ENCODE data around the gene DBH. TPM values are rescaled to one million over a fixed set of nuclear protein-coding genes. Genes with fewer than 3 reads are reported as not detected.
"Not testable (repeated sequence)": the region's sequence is repeated elsewhere in the genome, so short reads cannot be mapped to it uniquely, and the experiment has no call there.

The DBH gene
- total RNA-seq, 1 donor from 2014 or later, result not detected

GRCh38 chr9:133621725-133622267 is 14.4 kb upstream of the DBH start:
- TF ChIP-seq CTCF (conservative IDR thresholded peaks at IDR 0.05; ENCODE audit: low read depth, low read length), result no peak
- no peak for DNase-seq (ENCODE audit: low read depth)
- no peak overlapping the region for H3K4me3 ChIP-seq (ENCODE audit: low read depth, low read length)

DNA sequence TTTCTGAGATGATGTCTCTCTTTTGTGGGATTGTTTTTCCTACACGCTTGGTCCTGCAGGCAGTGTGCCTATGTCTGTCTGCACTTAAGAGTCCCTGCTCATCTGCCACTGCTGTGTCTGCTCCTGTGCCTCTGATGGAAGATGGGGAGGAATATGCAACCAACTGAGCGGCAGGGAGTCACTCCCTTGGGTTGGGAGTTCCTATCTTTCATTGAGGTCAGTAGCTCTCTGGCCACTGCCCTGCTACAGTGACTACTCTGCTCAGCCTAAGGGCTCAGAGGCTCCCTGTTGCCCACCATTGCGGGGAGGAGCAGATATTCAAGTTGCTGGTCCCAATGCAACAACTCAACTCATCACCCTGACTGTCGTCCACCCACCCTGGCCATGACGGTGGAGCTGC is 13.6 kb upstream of the DBH start:
- no peak for DNase-seq (ENCODE audit: low read depth)
- no peak overlapping the region for H3K4me3 ChIP-seq (ENCODE audit: low read depth, low read length)
- TF ChIP-seq CTCF (conservative IDR thresholded peaks at IDR 0.05; ENCODE audit: low read depth, low read length), result no peak

DNA sequence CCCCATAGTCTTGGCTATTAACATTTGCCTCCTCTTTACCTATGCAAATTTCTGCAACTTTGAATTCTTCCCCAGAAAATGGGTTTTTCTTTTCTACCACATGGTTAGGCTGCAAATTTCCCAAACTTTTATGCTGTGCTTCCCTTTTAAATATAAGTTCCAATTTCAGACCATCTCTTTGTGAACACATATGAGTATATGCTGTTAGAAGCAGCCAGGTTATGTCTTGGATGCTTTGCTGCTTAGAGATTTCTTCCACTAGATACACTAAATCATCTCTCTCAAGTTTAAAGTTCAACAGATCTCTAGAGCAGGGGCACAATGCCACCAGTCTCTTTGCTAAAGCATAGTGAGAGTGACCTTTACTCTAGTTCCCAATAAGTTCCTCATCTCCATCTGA is 10.2 kb upstream of the DBH start:
- H3K4me3 ChIP-seq (ENCODE audit: low read depth, low read length); DNase-seq (ENCODE audit: low read depth): not testable (repeated sequence)

DNA sequence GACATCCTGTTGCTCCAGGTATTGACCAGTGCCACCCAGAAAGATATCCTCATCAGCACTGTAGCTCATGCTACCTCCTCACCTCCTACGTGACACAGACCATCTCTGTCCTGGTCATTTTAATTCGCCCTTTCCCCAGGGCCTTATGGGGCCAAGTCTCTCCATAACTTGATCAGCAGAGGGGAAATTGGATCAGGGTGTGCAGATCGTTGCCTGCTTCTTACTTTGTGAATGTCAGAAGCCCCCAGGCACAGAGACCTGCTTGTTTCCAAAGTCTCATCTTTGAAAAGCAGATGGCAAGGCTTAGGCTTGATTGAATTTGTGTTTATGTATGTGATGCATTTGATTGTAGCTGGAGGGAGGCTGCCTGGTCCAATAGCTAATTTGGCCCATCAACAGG is 8.8 kb upstream of the DBH start:
- TF ChIP-seq CTCF (conservative IDR thresholded peaks at IDR 0.05; ENCODE audit: low read depth, low read length), result no peak
- DNase-seq (ENCODE audit: low read depth), result no peak
- no peak overlapping the region for H3K4me3 ChIP-seq (ENCODE audit: low read depth, low read length)

DNA sequence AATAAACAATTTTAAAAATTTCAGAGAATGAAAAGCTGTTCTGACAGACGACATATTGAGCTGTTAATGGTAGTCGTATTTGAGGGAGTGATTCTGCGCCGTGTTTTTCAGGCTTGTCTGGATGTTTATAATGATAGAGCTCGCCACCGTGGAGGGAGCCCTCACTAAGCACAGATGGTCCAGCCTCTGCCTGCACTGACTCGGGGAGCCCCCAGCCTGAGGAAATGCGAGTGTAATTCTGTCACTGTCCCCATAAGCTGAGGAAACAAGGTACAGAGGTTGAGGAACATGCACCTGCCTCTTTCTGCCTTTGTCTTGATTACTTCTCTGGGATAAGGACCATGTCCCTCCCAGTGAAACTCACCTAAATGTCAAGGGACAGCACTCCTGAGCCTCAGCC is 7.4 kb upstream of the DBH start:
- H3K4me3 ChIP-seq (ENCODE audit: low read depth, low read length), result no peak overlapping the region

DNA sequence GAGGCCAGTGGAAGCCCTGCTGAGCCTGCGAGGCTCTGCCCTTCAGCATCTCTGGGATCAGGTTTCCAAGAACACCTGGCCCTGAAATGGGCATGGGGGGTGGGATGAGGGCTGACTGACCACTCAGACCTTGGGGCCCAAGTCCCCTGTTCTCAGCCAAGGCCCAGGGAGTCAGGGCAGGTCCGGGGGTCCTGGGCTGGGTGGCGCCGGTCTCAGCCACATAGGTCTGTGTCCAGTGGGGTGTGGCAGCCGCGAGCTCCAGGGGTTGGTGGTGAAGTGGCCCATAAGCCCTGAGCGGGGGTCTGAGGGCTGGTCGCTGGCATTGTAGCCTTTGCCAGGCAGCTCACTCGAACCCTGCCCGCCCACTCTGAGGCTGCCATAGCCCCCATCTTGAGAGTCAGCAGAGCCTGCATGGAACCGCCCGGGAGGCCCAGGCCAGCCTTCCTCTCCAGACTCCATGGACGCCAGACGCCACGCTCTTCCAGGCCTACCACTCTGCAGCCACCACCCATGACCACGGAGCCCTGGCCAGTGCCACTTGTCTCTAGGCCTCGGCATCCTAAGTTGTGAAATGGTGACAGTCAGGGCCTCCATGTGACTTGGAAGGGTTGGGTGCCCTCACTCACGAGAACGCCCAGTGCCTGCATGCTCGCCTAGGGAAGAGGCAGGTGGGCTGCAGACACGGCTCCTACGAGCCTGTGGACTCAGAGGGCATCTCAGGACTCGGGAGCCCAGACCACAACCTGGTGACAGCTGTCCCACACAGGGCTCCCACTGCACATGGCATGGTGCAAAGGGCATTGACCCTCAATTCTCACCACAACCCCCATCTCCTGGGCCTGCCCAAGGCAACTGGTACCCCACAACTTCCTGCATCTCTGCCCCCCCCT is 6.7 kb upstream of the DBH start:
- H3K4me3 ChIP-seq (ENCODE audit: low read depth, low read length), result no peak overlapping the region
- DNase-seq (ENCODE audit: low read depth), result no peak
- TF ChIP-seq CTCF (conservative IDR thresholded peaks at IDR 0.05; ENCODE audit: low read depth, low read length), result no peak

More for the DNA sequence above, 7.4 kb upstream of the DBH start:
- no peak for DNase-seq (ENCODE audit: low read depth)
- TF ChIP-seq CTCF (conservative IDR thresholded peaks at IDR 0.05; ENCODE audit: low read depth, low read length), result no peak

DNA sequence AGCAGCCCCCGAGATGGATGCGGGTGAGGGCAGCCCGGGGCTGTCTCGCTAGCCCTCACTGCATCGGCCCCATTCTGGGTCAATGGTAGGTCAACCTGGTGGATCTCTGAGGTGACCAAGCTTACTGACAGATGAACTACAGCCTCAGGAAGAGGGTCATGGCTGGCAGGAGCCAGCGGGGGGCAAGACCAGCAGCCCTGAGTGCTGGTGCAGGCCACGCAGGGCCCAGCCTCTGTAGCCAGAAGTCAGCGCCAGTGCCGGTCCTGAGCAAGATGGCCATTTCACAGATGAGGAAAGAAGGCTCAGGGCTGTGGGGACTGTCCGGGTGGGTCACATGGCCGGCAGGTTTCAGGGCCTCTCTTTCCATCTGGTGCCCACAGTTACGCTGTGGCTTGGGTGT is 5.1 kb upstream of the DBH start:
- no peak overlapping the region for H3K4me3 ChIP-seq (ENCODE audit: low read depth, low read length)
- TF ChIP-seq CTCF (conservative IDR thresholded peaks at IDR 0.05; ENCODE audit: low read depth, low read length), result no peak
- no peak for DNase-seq (ENCODE audit: low read depth)
